GM21515 (cell line): ENCODE results near the gene USB1.

ENCODE experiments used
- ATAC-seq: cut with Tn5 transposase; IDR thresholded peaks from one replicate; pipeline ENCODE4 v1.9.1; 2021; ENCODE audit not compliant: unreplicated experiment

USB1 gene

GRCh38 chr16:58016840-58017446 is 15.7 kb downstream of the USB1 start:
- ATAC-seq, result no peak

- no peak for ATAC-seq
Observed at GRCh38 chr16:58018803-58019202, 17.6 kb downstream of the USB1 start.

GRCh38 chr16:58019866-58020538 is 18.8 kb downstream of the USB1 start:
- no peak for ATAC-seq

GRCh38 chr16:58020628-58021521 is 19.7 kb downstream of the USB1 start:
- no peak for ATAC-seq

GRCh38 chr16:58021661-58022551 is 20.7 kb downstream of the USB1 start:
- no peak for ATAC-seq

GRCh38 chr16:58022601-58023371 is 21.6 kb downstream of the USB1 start:
- no peak for ATAC-seq

GRCh38 chr16:58024486-58025350 is 23.5 kb downstream of the USB1 start:
- no peak for ATAC-seq

GRCh38 chr16:58025351-58026138 is 24.3 kb downstream of the USB1 start, which contains the start of gene MMP15:
Gene MMP15 (plus strand): TSS chr16:58025754. CDS start chr16:58026351, 597 bp downstream.
- peak; percentile 60 for ATAC-seq

GRCh38 chr16:58026139-58026704 is 25.0 kb downstream of the USB1 start:
- no peak for ATAC-seq

- ATAC-seq, result no peak
Observed at GRCh38 chr16:58026705-58027160, 25.5 kb downstream of the USB1 start.

GRCh38 chr16:58027161-58027915 is 26.1 kb downstream of the USB1 start:
- ATAC-seq, result no peak

GRCh38 chr16:58027916-58028455 is 26.8 kb downstream of the USB1 start:
- ATAC-seq, result no peak

GRCh38 chr16:58028541-58029070 is 27.4 kb downstream of the USB1 start:
- ATAC-seq, result no peak

GRCh38 chr16:58029410-58029809 is 28.2 kb downstream of the USB1 start:
- no peak for ATAC-seq

- ATAC-seq, result no peak
Observed at GRCh38 chr16:58030136-58030840, 29.1 kb downstream of the USB1 start.
